ENCODE results near the gene SPATA13. TPM values are rescaled to one million over a fixed set of nuclear protein-coding genes. Genes with fewer than 3 reads are reported as not detected.

The SPATA13 gene
- total and polyA plus RNA-seq, 12 donors, result 20.0 to 85.5 (median 31.0) TPM

DNA sequence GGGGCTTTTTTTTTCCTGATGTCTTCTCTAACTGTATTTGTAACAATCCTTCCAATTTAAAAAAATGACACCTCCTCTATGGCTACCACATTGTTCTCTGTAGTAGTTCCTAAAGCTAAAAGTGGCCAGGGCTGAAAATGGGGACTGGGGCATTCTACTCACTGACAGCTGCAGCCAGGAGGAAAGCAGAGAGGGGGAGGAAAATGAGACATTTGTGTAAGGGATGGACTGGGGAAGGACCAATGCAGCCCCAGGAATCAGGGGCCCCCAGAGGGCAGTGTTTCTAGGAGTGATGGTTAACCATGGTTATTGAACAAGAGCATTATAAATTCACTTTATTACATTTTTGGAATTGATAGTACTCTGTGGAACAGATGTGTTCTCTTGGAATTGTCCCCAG lies 114.5 kb downstream of the SPATA13 start:
- TF ChIP-seq, protein P1, sequence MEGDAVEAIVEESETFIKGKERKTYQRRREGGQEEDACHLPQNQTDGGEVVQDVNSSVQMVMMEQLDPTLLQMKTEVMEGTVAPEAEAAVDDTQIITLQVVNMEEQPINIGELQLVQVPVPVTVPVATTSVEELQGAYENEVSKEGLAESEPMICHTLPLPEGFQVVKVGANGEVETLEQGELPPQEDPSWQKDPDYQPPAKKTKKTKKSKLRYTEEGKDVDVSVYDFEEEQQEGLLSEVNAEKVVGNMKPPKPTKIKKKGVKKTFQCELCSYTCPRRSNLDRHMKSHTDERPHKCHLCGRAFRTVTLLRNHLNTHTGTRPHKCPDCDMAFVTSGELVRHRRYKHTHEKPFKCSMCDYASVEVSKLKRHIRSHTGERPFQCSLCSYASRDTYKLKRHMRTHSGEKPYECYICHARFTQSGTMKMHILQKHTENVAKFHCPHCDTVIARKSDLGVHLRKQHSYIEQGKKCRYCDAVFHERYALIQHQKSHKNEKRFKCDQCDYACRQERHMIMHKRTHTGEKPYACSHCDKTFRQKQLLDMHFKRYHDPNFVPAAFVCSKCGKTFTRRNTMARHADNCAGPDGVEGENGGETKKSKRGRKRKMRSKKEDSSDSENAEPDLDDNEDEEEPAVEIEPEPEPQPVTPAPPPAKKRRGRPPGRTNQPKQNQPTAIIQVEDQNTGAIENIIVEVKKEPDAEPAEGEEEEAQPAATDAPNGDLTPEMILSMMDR (IDR thresholded peaks at IDR 0.05), result no peak
- no peak for TF ChIP-seq POLR2A (IDR thresholded peaks at IDR 0.05)
- no peaks in the 10 kb centered on the region for H3K27me3 ChIP-seq
- H3K4me3 ChIP-seq, result no peak overlapping the region
- H3K27ac ChIP-seq, result no peak overlapping the region
- H3K4me1 ChIP-seq (replicated peaks in 1 of 2), result peaks cover 39 to 43% of the 10 kb centered on the region in 2 donors
- intact Hi-C loops (cut with DNase I), result no loop called here
- peak in 3 of 7 donors; percentile 1 to 34 (median 17) for DNase-seq
- no peaks in the 10 kb centered on the region for H3K36me3 ChIP-seq (replicated peaks in 1 of 2)
- no peaks in the 10 kb centered on the region for H3K9me3 ChIP-seq (replicated peaks in 1 of 3)

DNA sequence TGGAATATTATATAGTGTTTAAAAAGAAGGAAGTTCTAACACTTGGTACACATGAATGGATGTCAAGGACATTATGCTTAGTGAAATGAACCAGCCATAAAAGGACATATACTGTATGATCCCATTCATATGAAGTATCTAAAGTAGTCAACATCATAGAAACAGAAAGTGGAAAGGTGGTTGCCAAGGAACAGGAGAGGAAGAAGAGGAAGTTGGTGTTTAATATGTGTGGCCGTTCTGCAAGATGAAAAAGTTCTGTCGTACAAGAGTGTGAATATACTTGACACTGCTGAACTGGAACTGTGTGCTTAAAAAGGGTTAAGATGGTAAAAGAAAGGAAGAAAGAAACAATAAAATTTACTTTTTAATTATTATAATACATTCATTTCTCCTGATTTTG lies 115.8 kb downstream of the SPATA13 start:
- TF ChIP-seq, protein P1 (IDR thresholded peaks at IDR 0.05), result no peak
- TF ChIP-seq POLR2A (IDR thresholded peaks at IDR 0.05), result no peak
- Histone ChIP-seq H3K27me3 (no peaks in the 10 kb centered on the region), H3K36me3 (replicated peaks in 1 of 2) (no peaks in the 10 kb centered on the region), H3K9me3 (replicated peaks in 1 of 3) (no peaks in the 10 kb centered on the region), H3K27ac (no peak overlapping the region), H3K4me1 (replicated peaks in 1 of 2) (peaks cover 38 to 46% of the 10 kb centered on the region in 2 donors), H3K4me3 (no peak overlapping the region)
- 72 to 84% (median 78%) methylated on average over 2 of the region's 2 CpGs for WGBS, 4 donors
- no peak for DNase-seq
- intact Hi-C loops (cut with DNase I), result no loop called here

DNA sequence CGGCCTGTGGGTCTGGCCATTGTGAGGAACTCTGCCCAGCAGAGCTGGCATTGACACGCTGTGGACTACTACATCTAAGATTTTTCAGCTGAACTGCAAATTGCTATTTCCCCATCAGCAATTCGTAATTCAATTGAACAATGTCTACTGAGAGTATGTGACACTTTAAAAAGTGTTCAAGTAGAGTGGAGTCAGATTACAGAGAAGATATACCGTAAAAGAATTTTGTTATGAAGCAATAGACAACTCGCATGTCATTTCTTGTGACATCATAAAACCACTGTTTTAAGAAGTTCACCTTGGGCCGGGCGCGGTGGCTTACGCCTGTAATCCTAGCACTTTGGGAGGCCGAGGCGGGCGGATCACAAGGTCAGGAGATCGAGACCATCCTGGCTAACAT lies 116.3 kb downstream of the SPATA13 start:
- DNase-seq, result peak in 2 of 7 donors; percentile 0 to 48
- Histone ChIP-seq H3K36me3 (replicated peaks in 1 of 2) (no peaks in the 10 kb centered on the region), H3K27me3 (no peaks in the 10 kb centered on the region), H3K4me1 (replicated peaks in 1 of 2) (peaks cover 41 to 46% of the 10 kb centered on the region in 2 donors), H3K27ac (no peak overlapping the region), H3K9me3 (replicated peaks in 1 of 3) (no peaks in the 10 kb centered on the region), H3K4me3 (no peak overlapping the region)
- WGBS, 4 donors, result 87 to 94% (median 90%) methylated on average over 13 of the region's 13 CpGs
- intact Hi-C loops (cut with DNase I), result no loop called here
- TF ChIP-seq, protein P1 (IDR thresholded peaks at IDR 0.05), result no peak
- no peak for TF ChIP-seq POLR2A (IDR thresholded peaks at IDR 0.05)

DNA sequence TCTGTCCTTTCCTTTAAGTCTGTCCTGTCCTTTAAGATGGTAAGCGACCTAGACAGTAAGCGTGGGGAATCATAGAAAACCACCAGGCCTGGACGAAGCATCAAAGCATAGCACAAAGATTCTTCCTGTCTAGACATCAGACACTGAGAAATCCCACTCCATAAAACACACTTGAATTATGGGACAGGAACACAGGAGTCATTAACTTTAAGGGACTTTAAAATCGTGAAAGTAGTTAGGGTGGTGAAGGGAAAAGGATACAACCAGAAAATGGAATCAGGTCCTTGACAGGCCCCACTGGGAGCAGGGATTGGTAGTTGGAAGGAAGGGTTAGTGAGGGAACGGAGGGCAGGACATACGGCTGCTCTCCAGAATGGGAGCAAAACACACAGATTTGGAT lies 117.2 kb downstream of the SPATA13 start:
- intact Hi-C loops (cut with DNase I), result no loop called here
- 91 to 93% (median 93%) methylated on average over 6 of the region's 6 CpGs for WGBS, 4 donors
- H3K4me1 ChIP-seq (replicated peaks in 1 of 2), result peaks cover 37 to 44% of the 10 kb centered on the region in 2 donors
- H3K27ac ChIP-seq, result no peak overlapping the region
- H3K4me3 ChIP-seq, result no peak overlapping the region
- TF ChIP-seq, protein P1 (IDR thresholded peaks at IDR 0.05), result no peak
- no peak for TF ChIP-seq POLR2A (IDR thresholded peaks at IDR 0.05)
- H3K36me3 ChIP-seq (replicated peaks in 1 of 2), result no peaks in the 10 kb centered on the region
- peak in 1 of 7 donors; percentile 0 for DNase-seq
- H3K9me3 ChIP-seq (replicated peaks in 1 of 3), result no peaks in the 10 kb centered on the region
- no peaks in the 10 kb centered on the region for H3K27me3 ChIP-seq

Measured in adrenal gland (tissue), 12 donors.